Body of pancreas (tissue), 4 donors: ENCODE results near the gene STX19.
A peak's percentile ranks its signal among the peaks of the same experiment; 100 is the strongest.

Experiments used
- POLR2A ChIP-seq, 3 donors: fragments of 450-650 bp; IDR thresholded peaks; one replicate each; pipeline ENCODE4 v1.6.1; 2016; ENCODE audit warnings: antibody characterized with exemption in 3 of 3, mild to moderate bottlenecking in 2 of 3
- TF ChIP-seq, protein P1 (sequence below), 7 experiments: fragments of 450-650 bp in 4 of 7; fragments of 200-600 bp in 3 of 7; sonication (generic) in 3 of 7; IDR thresholded peaks; one replicate each; pipeline ENCODE4 v1.5.1; 2016 to 2019; ENCODE audit warnings: antibody characterized with exemption in 7 of 7

DNA sequence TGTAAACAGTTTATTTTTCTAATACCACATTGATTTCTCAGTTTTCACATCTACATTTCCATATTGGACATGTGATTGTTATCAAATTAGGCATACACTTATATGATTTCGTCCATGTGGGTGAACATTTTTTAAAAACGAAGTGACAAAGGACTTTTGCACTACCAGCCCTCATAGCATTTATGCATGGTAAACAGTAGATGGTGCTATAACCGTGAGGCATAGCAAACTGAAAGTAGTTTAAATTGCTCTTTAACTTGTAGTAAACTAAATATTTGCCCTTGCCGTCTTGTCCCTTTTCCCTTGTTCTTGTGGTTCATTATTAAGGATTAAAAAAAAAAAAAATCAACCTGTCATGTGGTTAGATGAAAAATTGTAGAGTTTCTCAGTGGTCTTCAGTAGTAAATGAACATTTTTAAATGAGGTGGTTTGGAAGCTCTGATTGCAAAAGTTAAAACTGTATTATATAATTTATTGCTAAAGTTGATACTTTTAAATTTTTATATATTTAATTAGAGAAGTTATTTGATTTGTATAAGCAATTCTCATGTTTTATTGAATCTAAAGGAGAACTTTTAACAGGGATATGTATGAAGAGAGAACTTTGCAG is 24.0 kb downstream of the STX19 start:
- TF ChIP-seq, protein P1, sequence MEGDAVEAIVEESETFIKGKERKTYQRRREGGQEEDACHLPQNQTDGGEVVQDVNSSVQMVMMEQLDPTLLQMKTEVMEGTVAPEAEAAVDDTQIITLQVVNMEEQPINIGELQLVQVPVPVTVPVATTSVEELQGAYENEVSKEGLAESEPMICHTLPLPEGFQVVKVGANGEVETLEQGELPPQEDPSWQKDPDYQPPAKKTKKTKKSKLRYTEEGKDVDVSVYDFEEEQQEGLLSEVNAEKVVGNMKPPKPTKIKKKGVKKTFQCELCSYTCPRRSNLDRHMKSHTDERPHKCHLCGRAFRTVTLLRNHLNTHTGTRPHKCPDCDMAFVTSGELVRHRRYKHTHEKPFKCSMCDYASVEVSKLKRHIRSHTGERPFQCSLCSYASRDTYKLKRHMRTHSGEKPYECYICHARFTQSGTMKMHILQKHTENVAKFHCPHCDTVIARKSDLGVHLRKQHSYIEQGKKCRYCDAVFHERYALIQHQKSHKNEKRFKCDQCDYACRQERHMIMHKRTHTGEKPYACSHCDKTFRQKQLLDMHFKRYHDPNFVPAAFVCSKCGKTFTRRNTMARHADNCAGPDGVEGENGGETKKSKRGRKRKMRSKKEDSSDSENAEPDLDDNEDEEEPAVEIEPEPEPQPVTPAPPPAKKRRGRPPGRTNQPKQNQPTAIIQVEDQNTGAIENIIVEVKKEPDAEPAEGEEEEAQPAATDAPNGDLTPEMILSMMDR (IDR thresholded peaks at IDR 0.05) = peak; percentile 65 to 89 (median 84)
- no peak for TF ChIP-seq POLR2A (IDR thresholded peaks at IDR 0.05)
